T-helper 2 cell treated with Interferon-gamma antibody and Interleukin-4, amounts not matched to agents 100 ng/mL and 5 ng/mL, for 36 hours (primary cell): ENCODE data around the gene STAT5A. TPM values are rescaled to one million over a fixed set of nuclear protein-coding genes. Genes with fewer than 3 reads are reported as not detected.

Experiments
- intact Hi-C: fragments of 100-400 bp; cut with micrococcal nuclease; formaldehyde crosslinking; loops from one replicate; pipeline ENCODE4 v1.15.1; 2023
- total RNA-seq: library from RNA; stranded (reverse); gene quantifications from 2 replicates; pipeline ENCODE4 v1.2.3, GENCODE V29; 2022

The STAT5A gene
- total RNA-seq, 1 donor from 2014 or later: 123 TPM

DNA sequence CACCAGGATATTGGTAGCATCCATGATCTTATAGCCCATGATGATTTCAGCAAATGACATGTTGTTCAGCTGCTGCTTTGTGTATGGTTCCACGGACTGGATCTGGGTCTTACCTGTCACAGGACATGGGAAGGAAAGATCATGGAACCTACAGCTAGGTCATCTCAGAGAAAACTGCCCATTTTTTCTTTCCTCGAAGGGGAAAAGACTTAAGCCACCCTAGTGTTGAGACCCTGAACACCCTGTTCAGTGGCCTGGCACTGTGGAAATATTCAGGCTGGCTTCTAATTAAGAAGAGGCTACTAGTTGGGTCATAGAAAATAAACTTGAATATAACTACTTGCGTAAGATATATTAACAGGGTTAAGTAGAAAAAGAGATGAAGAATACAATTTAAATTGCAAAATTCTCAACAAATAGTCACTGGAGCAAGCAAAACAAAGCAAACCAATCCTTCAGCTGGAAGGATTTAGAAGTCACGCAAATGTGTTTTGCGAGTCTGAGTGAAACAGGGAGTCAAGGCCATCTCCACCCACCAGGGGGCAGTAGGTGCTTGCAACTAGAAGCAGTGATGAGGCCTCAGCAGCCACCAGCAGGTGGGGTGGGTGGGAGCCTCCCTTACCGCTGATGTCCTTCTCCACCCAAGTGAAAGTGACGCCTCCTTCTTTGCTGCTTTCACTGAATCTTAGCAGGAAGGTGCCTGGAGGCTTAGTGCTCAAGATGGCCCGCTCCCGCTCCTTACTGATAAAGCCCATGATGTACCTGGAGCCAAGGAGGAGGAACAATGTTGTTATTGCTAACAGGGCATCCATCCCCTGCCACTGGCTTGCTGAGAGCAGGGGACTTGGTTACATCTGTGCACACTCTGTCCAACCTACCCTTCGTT is 34.3 kb downstream of the STAT5A start:
- intact Hi-C loops: loop anchor here (1.0 to 5.0 kb wide), 4 partner anchors 16 to 194 kb away; partner anchors contain the start of gene STAT3

DNA sequence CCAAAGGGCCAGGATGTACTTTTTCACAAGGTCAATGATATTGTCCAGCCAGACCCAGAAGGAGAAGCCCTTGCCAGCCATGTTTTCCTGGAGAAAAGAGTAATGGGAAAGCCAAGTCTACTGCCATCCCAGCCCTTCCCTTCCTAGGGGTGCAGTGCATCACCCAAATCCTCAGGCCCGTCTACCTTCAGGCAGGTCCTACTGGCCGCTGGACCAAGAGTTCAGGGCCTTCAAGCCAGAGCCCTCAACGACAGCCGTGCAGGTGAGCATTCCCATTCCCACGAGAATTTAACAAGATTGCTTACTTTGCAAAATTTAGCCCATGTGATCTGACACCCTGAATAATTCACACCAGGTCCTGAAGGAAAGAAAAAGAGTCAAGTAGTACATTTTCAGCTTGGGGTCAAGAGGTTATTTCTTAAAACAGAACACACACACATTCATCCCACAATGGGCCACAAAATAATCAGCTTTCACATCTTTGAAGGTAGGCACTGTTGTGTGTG is 35.0 kb downstream of the STAT5A start:
- intact Hi-C loops: loop anchor here (2.0 to 5.0 kb wide), 3 partner anchors 15 to 193 kb away; partner anchors contain the start of gene STAT3

DNA sequence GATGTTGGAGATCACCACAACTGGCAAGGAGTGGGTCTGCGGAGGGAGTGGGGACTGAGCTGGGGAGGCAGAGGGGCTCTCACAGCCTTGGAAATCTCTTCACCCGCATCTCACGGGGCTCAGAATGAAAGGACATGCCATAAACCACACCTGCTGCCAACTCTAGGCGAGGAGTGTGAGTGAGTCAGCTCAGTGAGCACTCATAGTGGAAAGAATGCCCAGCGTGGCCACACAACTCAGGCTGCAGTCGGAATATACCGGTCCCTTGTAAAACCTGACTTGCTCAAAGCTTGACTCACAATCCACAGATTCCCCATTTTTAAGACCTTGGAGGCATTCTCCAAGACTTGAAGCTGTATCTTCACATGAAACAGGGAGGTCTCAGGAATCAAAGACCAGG is 36.7 kb downstream of the STAT5A start:
- intact Hi-C loops: no loop called here

DNA sequence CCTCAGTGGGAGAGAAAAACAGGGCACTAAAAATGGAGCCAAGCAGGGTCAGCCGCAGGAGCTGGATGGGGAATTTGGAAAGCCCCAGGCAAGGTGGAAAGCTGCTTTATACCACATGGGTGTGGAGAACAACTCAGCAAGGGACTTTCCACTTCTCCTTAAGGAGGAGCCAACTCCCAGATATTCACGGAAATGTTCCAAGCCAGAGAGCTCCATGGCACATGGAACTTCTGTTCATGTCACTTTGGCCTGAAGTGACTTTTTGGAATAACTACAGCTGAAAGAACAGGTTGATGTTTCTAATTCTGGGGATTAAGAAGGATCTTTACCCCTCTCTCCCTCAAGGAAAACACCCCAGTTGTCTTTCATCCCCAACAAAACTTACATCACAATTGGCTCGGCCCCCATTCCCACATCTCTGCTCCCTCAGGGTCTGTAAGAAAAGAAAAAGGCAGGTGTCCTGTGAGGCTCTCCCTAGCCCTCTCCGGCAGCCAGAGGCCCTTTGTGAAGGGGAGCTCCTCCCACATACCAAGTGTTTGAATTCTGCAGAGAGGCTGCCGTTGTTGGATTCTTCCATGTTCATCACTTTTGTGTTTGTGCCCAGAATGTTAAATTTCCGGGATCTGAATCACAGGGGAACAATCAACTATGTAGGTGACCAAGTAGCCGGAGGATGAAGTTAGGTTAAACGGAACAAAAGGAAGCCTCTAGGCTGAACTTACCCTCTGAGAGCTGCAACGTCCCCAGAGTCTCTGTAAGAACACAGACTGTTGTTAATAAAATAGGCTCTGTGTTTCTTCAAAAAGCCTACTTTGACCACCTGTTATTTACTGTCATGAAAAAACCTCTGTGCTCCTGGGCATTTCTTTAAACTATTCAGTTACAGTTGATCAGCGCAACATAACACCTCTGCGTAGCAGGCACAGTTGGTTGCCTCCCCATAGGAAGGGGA is 41.0 kb downstream of the STAT5A start:
- intact Hi-C loops: no loop called here

DNA sequence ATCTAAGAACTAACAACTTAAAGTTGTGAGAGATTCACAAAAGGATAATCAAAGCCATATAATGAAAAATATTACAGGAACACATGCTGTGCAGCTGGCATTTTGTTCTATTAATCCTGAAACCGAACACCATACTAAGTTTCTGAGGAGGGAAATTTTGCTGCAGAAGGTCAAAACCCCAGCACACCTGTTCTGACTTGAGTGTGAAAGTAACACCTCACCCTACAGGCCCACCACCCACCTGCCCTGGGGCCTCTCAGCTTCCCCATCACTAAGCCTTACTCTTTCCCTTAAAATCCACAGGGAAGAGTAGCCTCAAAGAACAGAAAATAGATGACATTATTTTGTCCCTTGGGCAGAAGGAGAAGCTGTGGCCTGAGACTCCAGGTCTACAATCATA is 44.8 kb downstream of the STAT5A start:
- intact Hi-C loops: no loop called here

DNA sequence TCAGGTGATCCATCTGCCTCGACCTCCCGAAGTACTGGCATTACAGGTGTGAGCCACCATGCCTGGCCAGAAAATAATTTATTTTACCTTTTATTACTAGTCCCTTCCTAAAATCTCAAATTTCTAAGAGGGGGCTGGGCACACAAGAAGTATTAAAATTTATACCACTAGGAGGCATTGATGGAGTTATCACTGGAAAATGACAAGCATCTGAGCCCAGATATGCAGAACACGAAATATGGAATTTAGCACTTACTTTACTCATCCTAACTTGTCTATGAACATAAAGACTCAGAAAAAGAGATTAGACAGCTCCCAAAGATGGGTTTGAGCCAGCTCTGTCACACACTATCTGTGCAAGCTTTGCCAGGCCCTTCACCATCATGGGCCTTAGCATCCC is 46.4 kb downstream of the STAT5A start:
- intact Hi-C loops: no loop called here

DNA sequence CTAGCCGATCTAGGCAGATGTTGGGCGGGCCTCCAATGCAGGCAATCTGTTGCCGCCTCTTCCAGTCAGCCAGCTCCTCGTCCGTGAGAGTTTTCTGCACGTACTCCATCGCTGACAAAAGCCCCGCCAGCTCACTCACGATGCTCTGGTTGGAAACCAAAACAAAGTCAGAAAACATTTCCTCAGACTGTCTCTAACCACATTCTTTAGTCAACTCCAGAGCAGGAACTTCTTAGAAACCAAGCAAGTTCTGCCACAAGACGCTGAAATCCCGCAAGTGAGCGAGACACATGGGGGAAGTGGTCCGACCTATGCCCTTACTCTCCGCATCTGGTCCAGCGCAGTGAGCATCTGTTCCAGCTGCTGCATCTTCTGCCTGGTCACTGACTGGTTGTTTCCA is 49.1 kb downstream of the STAT5A start:
- intact Hi-C loops: loop anchor here (1.0 to 2.0 kb wide), 3 partner anchors 49 to 147 kb away; partner anchors contain the start of genes STAT3 and STAT5A

DNA sequence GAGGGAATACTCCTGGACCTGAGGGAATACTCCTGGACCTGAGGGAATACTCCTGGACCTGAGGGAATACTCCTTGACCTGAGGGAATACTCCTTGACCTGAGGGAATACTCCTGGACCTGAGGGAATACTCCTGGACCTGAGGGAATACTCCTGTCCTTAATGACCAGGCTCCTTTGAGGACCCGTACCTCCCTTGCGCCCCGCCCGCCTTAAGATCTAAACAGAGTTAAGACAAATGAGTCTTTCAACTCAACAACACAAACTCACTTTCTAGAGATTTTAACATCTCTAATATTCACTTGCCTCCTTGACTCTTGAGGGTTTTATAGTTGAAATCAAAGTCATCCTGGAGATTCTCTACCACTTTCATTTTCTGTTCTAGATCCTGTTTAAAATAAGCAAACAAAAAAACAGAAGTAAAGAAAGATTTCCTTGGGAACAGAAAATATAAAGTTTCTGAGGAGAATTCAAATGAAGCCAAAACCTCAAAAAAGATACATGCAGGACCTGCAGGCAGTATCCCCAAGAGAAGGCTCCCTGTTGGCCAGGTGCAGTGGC is 50.2 kb downstream of the STAT5A start:
- intact Hi-C loops: loop anchor here (2.0 kb wide), 1 partner anchor 16 kb away; no protein-coding TSS in a partner anchor

DNA sequence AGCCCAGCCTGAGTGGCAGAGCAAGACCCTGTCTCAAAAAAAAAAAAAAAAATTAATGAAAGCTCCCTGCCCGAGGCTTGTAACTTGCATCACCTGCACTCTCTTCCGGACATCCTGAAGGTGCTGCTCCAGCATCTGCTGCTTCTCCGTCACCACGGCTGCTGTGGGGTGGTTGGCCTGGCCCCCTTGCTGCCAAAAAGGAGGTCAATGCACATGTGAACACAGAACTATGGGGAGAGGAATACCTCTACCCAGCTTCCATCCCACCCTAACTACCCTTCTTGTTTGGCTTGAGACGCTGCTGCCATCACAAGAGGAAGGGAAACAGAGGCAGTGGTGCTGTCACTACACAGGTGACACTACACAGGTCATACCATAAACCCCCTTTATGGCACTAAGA is 50.9 kb downstream of the STAT5A start:
- intact Hi-C loops: loop anchor here (2.0 kb wide), 1 partner anchor 16 kb away; no protein-coding TSS in a partner anchor

DNA sequence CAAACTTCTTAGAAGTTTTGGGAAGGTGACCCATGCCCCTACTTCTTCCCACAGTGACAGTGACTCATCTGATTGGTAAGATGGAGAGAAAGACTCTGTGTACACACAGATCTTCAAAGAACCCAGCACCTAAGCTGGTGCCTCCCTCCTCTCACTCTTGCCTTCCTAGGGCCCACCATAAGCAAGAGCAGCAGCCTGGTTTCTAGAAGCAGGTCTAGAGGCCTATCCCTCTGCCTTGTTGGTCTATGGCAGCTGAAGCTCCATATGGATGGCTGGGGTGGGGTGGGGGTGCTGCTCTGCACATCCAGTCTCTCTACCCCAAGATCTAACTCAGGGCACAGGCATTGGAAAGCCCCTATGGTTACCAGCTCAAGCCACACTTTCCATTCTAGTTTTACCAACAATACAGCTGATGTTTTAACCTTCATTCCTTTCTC is 52.4 kb downstream of the STAT5A start:
- intact Hi-C loops: no loop called here

DNA sequence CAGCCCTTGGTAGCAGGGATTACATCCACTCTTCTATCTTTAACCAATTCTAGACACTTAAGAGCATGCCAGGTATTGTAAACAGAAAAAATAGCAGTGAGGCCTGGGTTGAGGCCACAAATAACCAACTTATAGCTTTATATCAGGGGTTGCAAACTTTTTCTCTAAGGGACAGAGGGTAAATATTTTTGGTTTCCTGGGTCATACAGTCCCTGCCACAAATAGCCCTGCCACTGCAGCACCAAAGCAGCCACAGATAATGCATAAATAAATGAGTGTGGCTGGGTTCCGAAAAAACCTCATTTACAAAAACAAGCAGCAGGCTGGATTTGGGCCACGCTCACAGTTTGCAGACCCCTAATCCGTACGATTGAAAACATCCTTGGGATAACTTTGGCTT is 53.3 kb downstream of the STAT5A start:
- intact Hi-C loops: no loop called here

DNA sequence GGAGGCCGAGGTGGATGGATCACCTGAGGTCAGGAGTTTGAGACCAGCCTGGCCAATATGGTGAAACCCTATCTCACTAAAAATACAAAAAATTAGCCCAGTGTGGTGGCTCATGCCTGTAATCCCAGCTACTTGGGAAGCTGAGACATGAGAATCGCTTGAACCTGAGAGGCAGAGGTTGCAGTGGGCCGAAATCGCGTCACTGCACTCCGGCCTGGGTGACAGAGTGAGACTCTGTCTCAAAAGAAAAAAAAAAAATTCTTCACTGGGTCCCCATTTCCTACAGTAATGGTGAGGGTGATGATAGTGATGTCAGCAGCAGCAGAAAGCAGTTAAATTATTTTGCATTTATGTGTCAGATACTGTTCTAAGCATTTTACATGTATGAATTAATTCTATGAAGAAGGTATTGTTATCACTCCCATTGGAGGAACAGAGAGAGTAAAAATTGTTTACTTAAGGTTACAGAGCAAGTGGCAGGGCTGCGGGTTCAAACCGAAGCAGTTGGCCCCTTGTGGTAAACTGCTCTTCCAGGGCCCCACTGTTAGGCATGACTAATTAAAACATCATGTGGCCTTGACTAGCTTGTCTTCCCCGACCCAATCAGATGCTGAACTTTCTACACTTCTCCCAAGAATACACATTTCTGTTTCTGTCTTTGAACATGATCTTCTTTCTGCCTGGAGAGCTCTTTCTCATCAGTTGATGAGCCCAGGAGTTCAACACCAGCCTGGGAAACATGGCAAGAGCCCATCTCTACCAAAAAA is 54.1 kb downstream of the STAT5A start:
- intact Hi-C loops: no loop called here

DNA sequence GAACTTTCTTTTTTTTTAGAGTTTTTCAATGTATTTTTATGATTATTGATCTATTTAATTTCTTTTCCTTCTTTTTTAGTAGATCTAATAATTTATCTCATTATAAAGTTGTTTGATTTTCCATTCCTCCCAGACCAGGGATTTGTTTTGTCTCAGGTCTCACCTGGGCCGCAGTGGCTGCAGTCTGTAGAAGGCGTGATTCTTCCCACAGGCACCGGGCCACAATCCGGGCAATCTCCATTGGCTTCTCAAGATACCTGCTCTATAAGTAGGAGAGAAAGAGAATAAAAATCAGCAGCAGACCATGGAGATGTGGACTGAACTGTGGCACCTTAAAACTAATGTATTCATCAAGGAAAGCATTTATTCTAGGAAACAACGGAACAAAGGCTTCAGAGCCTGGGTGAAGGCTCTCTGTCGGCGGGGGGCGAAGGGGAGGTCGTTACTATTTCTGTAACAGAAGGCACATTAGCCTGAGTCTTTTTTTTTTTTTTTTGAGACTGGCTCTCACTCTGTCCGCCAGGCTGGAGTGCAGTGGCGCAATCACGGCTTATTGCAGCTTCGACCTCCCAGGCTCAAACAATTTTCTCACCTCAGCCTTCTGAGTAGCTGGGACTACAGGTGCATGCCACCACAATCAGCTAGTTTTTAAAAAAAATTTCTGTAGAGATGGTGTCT is 57.2 kb downstream of the STAT5A start:
- intact Hi-C loops: no loop called here

DNA sequence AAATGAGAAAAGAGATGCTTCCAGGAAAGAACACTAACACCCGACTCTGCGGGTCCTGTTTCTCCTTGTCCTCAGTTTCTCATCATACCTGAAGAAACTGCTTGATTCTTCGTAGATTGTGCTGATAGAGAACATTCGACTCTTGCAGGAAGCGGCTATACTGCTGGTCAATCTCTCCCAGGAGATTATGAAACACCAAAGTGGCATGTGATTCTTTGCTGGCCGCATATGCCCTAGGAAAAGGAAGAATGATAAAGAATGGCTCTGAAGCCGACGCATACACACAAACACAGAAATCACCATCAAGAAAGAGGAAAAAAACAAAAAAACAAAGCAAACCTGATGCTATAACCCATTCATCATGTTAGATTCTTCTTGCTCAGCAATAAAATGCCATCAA is 58.2 kb downstream of the STAT5A start:
- intact Hi-C loops: no loop called here

DNA sequence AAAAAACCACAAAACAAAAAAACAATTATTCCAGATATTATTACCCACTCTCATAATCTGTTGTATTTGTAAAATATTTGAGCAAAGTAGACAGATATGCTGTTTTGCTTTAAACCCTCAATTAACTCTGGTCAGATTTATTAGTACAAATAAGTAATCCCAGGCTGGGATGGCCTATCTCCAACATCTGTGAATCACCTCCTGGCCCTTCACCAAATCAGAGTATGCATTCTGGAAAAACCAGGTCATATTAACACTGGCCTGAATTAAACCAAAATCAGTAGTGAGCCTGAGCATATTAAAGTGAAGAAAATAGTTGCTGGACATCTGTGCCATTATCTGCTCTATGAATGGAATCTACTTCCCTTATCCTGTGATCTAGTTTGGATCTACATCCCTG is 58.9 kb downstream of the STAT5A start:
- intact Hi-C loops: no loop called here

DNA sequence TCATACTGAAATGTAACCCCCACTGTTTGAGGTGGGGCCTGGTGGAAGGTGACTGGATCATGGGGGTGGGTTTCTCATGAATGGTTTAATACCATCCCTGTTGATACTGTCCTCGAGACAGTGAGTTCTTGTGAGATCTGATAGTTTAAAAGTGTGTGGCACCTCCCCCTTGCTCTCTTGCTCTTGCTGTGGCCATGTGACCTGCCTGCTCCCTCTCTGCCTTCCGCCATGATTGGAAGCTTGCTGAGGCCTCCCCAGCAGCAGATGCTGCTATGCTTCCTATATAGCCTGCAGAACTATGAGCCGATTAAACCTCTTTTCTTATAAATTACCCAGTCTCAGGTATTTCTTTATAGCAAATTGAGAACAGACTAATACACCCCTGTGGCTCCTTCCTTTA is 59.3 kb downstream of the STAT5A start:
- intact Hi-C loops: no loop called here

DNA sequence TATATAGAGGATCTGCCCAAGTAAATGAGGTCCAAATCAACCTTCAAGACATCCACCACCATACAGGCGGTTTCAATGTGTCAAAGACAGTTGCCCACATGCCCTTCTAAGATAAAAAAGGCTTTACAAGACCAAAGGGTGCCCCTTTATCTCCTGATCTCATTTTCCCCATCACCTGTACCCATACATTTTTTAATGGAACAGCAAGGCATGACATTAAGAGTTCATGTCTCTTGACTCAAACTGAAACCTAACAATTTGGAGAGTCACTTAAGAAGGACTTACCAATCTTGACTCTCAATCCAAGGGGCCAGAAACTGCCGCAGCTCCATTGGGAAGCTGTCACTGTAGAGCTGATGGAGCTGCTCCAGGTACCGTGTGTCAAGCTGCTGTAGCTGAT is 59.8 kb downstream of the STAT5A start:
- intact Hi-C loops: no loop called here

DNA sequence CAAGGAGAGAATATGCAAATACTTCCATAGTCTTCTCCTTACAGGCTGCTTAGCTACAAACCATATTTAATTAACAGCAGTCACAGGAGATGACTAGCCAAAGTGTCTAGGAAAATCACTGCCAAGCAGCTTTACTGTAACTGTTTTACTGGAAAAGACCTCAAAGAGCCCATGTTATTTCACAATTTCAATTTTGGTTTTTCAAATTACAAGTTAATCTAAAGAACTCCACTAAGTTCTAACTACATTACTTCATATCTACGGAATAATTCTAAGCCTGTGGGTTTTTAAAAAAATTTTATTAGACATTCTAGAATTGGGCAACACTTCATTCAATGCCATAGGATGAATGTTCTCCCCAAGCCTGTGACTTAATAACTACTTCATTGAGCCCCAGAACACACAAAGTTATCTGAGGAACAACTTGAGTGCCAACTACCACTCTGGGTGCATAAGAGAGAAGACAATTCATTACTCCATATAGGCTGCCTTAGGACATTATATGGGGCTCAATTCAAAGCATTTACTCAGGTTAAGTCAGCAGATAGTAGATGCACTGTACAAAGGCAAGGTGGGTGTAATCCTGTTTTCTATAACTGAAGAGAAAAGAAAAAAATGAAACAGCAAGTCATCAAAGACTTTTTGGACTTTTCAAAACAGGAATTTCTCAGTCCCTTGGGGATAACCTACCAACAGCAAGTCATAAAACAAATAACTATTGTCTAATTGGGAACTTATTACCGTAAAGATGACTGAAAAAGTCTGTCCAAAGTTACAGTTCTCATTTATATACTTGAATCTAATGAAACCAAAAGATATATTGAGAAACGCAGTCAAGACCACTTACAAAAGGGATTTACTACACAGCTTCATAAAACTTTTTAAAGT is 66.9 kb downstream of the STAT5A start:
- intact Hi-C loops: no loop called here

DNA sequence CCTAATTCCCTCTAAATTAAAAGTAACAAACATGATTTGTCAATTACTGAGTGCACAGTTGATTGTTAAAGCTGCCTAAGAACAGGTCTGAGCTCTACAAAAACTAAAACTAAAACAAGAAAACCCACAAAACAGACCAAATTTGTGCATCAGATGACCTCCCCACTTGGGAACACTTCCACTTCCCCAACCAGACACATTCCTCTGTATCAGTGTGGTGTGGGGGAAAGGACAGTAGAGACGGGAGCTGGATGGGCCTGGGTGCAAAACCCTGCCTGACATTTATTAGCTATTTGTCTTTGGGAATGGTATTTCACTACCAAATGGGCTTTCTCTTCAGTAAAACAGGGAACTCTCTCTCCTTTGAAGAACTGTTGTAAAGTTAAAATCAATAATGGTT is 70.1 kb downstream of the STAT5A start:
- intact Hi-C loops: no loop called here
